HG02884 (cell line): ENCODE data around the gene DNAJB6.

Experiments
- ATAC-seq: cut with Tn5 transposase; IDR thresholded peaks from one replicate; pipeline ENCODE4 v1.9.1; 2021; ENCODE audit warnings: mild to moderate bottlenecking, moderate library complexity; ENCODE audit not compliant: unreplicated experiment

DNAJB6 gene

DNA sequence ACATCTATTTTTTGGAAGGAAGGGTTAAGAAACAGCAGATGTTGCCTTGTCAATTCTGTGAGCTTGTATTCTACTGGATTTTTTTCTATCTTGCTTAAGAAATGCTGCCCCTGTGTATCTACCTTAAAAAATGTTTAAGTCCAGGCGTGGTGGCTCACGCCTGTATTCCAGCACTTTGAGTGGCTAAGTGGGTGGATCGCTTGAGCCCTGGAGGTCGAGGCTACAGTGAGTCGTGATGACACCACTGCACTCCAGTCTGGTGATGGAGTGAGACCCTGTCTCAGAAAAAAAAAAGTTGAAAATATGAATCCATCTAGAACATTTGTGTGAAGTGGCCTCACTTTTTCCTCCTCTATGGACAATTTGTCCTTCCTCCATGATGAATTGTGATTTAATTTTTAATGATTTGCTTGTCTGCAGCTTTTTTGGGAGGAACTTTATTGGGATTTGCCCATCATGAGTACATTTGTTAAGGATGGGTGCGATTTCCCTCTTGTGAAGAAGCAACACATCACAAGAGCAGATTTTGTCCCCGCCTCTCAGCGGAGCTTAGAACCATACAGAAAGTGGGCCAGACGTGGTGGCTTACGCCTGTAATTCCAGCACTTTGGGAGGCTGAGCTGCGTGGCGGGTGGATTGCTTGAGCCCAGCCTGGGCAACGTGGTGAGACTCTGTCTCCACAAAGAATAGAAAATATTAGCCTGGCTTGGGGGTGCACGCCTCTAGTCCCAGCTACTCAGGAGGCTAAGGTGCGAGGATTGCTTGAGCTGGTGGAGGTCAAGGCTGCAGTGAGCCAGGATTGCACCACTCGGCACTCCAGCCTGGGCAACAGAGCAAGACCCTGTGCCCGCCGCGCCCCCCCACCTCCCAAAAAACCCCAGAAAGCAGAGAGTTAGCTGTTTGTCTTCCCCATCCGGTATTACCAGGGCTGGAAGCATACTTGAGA, 57.7 kb downstream of the DNAJB6 start:
- ATAC-seq: no peak

GRCh38 chr7:157395206-157395605, 58.4 kb downstream of the DNAJB6 start:
- ATAC-seq: no peak

DNA sequence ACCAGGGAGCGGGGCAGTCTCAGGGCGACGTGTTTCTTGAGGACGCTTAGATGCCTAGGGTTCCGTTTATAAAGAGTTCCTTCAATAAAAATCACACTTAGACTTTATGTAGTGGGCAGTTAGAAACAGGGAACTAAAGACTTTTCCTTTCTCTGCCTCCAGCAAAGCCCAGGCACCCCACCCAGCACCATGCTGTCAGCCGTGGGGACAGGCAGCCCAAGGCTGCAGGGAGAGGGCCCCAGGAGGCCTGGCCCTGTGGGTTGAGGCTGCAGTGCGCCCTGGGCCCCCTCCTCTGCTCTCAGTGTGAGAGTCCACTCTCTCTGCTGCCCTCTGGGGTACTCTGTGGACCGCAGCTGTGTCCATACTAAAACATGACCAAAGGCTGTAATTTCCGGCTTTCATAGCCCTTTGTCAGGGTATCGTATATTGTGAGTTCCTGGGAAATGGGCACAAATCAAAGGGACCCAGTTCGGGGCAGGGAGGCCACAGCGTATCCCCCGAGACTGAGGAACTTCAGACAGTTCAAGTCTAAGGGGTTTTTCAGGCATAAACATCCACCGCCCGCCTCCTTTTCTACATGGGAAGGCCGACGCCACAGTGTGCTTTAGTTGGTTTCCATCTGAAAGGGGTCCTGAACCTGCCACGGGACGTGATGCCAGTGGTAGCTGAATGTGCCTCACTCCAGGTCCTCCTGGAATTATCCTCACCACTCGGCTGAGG, 59.7 kb downstream of the DNAJB6 start:
- no peak for ATAC-seq

DNA sequence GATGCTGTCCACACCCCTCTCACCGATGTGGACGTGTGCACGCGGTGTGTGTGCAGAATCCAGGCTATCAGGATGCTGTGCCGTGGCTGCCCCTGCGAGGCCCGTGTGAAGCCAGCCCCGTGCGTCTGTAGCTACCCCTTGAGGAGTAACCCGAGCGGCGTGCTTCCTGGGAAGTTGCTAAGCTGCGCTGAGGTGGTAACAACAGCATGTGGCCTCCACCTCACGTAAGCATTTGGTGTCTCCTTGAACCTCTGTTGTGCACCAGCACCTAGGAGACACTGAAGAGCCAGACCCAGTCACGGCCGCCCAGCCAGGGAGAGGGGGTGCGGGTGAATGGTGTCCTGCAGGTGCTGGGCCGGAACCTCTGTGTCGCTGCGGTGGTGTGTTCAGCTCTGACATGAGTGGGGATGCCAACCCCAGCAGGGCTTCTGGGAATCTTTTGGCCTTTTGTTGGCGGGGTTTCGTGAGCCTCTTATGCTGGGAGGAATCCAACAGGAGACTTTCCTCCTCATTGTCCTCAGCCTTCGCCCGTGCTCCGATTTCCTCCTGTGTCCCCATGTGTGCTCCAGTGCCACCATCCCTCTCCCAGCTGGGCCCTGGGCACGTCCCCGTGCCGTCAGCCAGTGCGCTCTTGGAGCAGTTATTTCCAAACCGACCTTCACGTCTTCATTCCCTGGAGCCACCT, 60.4 kb downstream of the DNAJB6 start:
- no peak for ATAC-seq

DNA sequence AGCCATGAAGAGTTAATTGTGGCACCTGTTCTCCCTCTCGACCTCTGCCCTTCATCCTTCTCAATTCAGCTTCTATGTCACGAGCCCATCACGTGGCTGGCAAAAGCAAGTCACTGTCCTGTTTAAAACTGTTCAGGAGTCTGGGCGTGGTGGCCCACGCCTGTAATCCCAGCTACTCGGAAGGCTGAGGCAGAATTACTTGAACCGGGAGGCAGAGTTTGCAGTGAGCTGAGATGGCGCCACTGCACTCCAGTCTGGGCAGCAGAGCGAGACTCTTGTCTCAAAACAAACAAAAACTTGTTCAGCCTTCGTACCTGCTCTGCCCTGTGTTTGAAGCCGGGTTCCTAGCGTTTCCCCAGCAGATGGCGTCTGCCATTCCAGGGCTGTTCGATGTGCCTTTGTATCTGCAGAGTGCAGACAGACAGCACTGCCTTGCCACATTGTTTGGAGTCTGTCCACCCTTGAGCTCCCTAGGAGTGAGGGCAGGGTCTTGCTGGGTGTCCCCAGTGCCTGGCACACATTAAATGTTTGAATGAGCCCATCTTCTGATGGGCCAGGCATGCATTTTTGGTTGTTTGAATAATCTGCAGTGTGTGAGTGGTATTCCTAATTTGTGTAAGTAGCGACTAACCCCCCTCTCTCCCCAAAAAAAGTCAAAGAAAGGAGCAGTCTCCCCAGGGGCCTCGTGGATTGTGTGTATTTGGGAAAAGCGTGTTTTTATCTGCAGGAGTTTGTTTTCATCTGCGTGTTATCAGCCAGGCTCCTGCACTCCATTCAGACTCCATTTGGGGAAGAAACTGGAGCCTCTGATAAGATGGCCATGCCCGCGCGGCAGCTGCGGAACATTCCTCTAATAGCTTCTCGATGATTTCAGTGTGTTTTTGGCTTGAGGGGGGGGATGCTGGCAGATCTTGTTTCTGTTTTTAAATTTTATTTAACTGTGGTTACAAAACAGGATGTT, 61.2 kb downstream of the DNAJB6 start:
- no peak for ATAC-seq

DNA sequence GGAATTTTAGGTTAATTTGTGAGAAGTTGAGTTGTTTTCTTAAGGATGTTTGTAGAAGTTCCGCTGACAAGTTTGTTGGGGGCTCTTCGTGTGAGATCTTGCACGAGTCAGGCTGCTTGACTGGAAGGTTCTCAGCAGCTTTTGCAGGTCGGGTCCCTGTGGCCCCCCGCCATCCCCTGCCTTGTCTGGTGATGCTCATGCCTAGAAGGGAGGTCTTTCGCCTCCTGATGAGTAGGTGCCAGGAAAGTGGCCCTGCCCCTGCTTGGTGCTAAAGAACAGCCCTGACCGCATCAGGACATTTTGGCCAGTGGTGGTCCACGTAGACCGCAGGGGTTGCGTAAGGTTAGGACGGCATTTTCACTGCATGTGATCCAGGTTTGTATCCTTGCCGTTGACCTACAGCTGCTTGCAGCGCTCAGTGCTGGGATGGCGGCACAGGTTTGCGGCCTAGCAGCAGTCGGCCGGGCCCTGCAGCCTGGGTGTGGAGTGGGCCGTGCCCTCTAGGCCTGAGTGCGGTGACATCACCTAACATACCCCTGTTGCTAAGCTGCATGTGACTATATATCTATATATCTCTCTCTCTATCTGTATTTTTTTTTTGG, 62.4 kb downstream of the DNAJB6 start:
- ATAC-seq: no peak

DNA sequence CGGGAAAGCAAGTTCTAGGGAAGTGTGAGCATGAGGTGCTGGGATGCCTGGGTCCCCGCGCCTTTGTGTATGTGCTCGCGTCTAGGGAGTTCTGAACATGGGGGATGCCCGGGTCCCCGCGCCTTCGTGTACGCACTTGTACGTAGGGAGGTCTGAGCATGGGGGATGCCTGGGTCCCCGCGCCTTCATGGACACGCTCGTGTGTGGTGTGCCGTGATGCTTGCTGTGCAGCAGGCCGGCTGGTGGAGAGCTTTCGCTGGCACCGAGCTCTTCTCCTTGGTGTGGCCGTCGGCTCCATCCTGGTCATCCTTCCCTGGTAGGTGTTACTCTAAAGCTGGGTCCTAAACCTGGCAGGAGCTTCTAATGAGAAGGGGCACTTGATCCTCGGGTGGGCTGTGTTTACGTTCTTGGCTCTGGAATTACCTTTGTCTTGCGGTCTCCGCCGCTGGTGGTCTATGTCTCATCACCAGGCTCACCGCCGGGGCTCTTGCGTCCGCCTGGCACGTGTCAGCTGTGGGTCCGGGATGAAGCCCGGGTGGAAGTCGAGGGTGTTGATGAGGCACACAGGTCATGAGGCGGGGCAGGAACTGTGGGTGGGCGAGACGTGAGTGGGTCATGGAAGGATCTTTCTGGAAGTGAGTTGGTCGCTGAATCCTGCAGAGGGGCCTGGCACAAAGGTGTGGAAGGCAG, 63.5 kb downstream of the DNAJB6 start:
- ATAC-seq: no peak

- ATAC-seq: no peak
Measured at GRCh38 chr7:157401567-157402387, 65.0 kb downstream of the DNAJB6 start.

- ATAC-seq: no peak
Measured at GRCh38 chr7:157402388-157402703, 65.5 kb downstream of the DNAJB6 start.

- no peak for ATAC-seq
Measured at GRCh38 chr7:157402911-157403534, 66.2 kb downstream of the DNAJB6 start.

GRCh38 chr7:157403646-157404401, 67.0 kb downstream of the DNAJB6 start:
- ATAC-seq: no peak

DNA sequence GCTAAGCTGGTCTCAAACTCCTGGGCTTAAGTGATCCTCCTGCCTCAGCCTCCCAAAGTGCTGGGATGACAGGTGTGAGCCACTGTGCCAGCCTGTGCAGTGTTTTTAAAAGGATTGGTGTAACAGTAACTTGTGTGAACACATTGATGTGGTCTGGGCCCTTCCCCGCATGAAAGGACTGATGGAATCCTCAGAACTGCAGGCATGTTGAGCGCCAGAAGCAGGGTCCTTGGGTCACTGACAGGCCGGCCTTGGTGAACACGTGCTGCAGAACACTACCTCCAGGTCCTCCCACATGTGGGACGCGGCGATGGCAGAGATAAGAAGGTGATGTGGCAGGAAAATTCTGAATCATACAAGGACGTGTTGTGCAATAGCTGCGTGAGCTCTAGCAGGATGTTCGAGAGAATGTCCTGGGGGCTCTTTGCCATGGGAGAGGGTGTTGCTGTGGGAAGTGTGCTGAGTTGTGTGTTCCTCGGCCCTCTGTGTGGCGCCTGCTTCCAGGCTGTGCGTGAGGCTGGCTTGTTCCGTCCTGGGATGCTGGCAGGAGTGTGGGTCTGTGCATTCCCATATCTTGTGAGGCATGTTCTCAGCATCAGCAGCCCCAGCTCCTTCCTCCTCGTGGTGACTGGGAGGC, 68.2 kb downstream of the DNAJB6 start:
- no peak for ATAC-seq

DNA sequence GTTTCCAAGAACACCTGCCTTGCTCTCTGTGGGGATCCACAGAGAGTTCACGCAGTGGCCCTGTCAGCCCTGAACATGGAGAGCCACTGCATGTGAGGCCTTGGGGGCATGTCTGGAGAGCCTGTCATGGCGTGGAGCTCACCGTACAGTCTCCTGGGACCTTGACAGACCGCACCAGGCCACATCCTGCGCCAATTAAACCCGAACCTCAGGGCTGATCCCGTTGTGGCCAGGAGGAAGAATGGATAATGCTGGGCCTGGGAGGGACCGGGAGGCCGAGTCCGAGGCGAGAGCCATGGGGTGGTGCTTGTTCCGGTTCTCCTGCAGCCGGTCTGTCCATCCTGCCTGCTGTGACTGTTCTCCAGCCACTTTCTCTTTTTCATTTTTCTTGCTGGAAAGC, 68.7 kb downstream of the DNAJB6 start:
- ATAC-seq: no peak

DNA sequence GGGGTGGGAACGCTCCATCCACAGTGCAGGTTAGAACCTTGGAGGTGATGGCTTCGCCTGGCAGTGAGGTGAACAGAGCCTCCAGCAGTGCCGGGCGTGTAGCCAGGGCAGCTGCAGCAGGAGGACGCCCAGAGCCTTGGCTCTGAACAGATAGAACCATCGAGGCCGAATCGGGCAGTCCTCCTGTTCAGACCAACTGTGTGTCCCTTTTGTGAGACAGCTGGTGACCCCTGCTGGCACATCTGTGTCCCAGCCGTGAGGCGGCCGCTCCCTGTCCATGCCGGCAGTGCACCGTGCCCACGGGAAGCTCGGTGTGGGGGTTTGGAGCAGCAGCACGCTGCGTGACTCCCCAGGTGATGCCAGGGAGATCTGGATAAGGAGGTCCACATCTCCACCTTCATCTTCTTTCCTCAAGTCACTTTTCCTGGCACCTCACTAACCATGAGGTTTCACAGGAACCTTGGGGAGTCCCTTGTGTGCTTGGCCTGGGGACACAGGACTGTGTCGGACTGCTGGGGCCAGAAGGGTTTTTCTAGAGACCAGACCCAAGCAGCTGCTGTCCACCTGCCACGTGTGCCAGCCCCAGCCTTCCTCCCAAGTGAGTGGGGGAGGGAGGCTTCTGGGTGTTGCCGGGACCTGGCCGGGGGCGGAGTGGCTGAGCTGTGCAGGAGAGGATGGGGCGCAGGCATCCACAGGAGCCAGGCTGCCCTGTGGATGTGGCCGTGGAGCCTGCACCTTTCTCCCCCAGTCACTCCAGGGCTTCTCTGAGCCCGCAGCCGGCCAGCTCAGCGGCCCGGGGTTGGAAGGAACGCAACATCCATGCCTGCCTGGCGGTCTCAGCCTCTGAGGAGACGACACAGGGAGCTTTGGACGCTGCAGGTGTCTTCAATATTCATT, 69.4 kb downstream of the DNAJB6 start:
- ATAC-seq: no peak

DNA sequence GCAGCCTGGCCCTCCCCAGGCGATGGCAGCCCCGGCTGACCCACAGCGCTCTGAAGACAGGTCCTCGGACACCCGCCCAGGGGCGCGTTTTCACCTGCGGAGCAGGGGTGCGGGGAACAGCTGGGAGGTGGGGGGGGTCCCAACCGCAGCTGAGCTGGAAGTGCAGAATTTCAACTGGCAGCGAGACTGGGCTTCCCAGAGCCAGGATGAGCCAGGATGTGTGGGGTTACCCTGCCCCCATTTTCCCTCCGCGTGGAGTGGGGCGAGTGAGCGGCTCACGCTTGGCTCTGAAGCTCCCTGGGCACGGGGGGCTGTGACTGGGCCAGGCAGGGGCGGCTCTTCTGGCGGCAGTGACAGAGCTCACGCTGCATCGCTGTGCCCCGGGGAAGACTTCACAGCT, 70.2 kb downstream of the DNAJB6 start:
- no peak for ATAC-seq
